ENCODE data around the gene TNFRSF6B. TPM values are rescaled to one million over a fixed set of nuclear protein-coding genes. Genes with fewer than 3 reads are reported as not detected.

TNFRSF6B gene
- total RNA-seq, 1 donor from 2014 or later = 2.8 TPM

DNA sequence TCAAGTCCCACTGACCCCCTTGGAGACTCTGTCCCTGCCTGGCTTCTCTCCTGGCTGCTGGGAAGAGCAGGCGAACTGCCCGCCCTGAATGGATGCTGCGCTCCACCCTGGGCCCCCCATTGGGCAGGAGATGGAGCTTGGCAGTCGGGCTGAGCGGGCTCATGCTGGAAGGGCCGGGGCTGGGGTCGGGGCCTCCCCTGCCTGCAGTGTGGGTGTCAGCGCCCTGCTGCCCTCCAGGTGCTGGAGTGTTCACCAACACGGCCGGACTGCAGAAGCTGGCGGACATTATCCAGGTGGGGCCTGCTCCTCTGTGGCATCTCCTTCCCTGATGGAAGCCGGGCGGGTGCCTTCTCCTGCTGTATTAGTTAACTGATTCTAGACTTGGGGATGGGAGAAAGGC, 16.0 kb upstream of the TNFRSF6B start:
- Mint-ChIP-seq H3K4me3 (ENCODE audit: unreplicated experiment) (no peak overlapping the region), H3K4me1 (ENCODE audit: low read depth, unreplicated experiment) (peaks cover 5% of the 10 kb centered on the region), H3K27ac (ENCODE audit: unreplicated experiment) (no peak overlapping the region), H3K36me3 (ENCODE audit: low read depth, unreplicated experiment) (peaks cover 11% of the 10 kb centered on the region), H3K27me3 (ENCODE audit: low read depth, unreplicated experiment) (no peaks in the 10 kb centered on the region), H3K9me3 (ENCODE audit: unreplicated experiment) (peaks cover 2% of the 10 kb centered on the region)
- no peak overlapping the region for H3K4me2 ChIP-seq (ENCODE audit: low read length)
- no peaks in the 10 kb centered on the region for H4K20me1 ChIP-seq (ENCODE audit: insufficient read depth, low read length)
- H3K27ac ChIP-seq (ENCODE audit: low read depth, low read length) = no peak overlapping the region
- H3K36me3 ChIP-seq (ENCODE audit: insufficient read depth, low read length) = peaks cover 3% of the 10 kb centered on the region
- H3K9me3 ChIP-seq (ENCODE audit: insufficient read depth, low read depth, low read length) = no peaks in the 10 kb centered on the region
- no peak overlapping the region for H3K4me3 ChIP-seq (ENCODE audit: insufficient read depth, low read depth, low read length)
- no peaks in the 10 kb centered on the region for H3K27me3 ChIP-seq (ENCODE audit: insufficient read depth, low read length)
- no peak overlapping the region for H2AFZ ChIP-seq (ENCODE audit: low read depth, low read length)
- peaks cover 21% of the 10 kb centered on the region for H3K4me1 ChIP-seq (ENCODE audit: insufficient read depth, low read length)
- TF ChIP-seq, protein P1, sequence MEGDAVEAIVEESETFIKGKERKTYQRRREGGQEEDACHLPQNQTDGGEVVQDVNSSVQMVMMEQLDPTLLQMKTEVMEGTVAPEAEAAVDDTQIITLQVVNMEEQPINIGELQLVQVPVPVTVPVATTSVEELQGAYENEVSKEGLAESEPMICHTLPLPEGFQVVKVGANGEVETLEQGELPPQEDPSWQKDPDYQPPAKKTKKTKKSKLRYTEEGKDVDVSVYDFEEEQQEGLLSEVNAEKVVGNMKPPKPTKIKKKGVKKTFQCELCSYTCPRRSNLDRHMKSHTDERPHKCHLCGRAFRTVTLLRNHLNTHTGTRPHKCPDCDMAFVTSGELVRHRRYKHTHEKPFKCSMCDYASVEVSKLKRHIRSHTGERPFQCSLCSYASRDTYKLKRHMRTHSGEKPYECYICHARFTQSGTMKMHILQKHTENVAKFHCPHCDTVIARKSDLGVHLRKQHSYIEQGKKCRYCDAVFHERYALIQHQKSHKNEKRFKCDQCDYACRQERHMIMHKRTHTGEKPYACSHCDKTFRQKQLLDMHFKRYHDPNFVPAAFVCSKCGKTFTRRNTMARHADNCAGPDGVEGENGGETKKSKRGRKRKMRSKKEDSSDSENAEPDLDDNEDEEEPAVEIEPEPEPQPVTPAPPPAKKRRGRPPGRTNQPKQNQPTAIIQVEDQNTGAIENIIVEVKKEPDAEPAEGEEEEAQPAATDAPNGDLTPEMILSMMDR (IDR thresholded peaks at IDR 0.05; ENCODE audit: insufficient read depth, low read depth, low read length) = no peak
- no peak for TF ChIP-seq EZH2 (IDR thresholded peaks at IDR 0.05; ENCODE audit: insufficient read depth, low read length)
- H3K9ac ChIP-seq (ENCODE audit: low read length) = no peak overlapping the region
- no peaks in the 10 kb centered on the region for H3K79me2 ChIP-seq (ENCODE audit: insufficient read depth, low read length)
- DNase-seq (ENCODE audit: low read depth) (no peak), FAIRE-seq (no peak)

DNA sequence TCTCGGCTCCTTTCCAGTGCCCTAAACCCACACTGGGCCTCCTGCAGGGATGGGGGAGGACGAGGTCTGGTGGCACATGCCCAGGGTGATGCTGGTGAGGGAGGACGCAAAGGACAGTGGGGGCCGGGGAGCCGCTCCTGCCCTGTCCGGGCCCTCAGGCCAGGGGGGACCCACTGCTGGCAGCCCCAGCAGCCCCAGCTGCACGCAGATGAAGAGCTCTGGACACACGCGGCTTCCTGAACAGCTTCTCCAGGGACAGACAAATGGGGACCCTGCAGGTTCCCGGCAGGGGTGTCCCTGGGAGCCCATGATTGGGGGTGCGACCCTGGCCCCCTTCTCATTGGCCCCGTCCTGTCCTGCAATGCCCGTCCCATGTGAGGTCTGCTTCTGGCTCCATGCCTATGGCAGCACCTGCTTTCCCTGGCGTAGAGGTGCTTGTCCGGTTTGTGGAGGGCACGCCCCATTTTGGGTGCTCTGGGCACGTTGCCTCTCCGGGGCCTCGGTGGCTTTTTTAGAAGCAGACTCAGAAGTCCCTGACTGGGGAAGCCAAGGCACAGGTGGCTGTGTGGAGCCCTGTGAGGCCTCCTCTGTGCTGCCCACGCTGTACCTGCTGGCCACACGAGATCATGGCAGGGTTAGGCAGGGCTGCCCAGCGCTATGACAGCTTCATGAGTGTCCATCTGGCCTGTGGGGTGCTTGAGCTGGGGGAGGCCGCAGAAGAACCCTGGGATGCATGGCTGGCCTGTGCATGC, 15.4 kb upstream of the TNFRSF6B start:
- Mint-ChIP-seq H3K4me3 (ENCODE audit: unreplicated experiment) (no peak overlapping the region), H3K27ac (ENCODE audit: unreplicated experiment) (no peak overlapping the region), H3K27me3 (ENCODE audit: low read depth, unreplicated experiment) (no peaks in the 10 kb centered on the region), H3K36me3 (ENCODE audit: low read depth, unreplicated experiment) (peaks cover 8% of the 10 kb centered on the region), H3K4me1 (ENCODE audit: low read depth, unreplicated experiment) (peaks cover 5% of the 10 kb centered on the region), H3K9me3 (ENCODE audit: unreplicated experiment) (peaks cover 2% of the 10 kb centered on the region)
- FAIRE-seq (no peak), DNase-seq (ENCODE audit: low read depth) (no peak)
- Histone ChIP-seq H4K20me1 (ENCODE audit: insufficient read depth, low read length) (no peaks in the 10 kb centered on the region), H3K9me3 (ENCODE audit: insufficient read depth, low read depth, low read length) (no peaks in the 10 kb centered on the region), H3K27me3 (ENCODE audit: insufficient read depth, low read length) (no peaks in the 10 kb centered on the region), H3K4me2 (ENCODE audit: low read length) (no peak overlapping the region), H3K36me3 (ENCODE audit: insufficient read depth, low read length) (peaks cover 3% of the 10 kb centered on the region), H3K27ac (ENCODE audit: low read depth, low read length) (peak overlapping the region; percentile 64), H3K79me2 (ENCODE audit: insufficient read depth, low read length) (no peaks in the 10 kb centered on the region), H3K4me1 (ENCODE audit: insufficient read depth, low read length) (peaks cover 25% of the 10 kb centered on the region), H3K9ac (ENCODE audit: low read length) (no peak overlapping the region), H3K4me3 (ENCODE audit: insufficient read depth, low read depth, low read length) (no peak overlapping the region), H2AFZ (ENCODE audit: low read depth, low read length) (no peak overlapping the region)
- no peak for TF ChIP-seq EZH2 (IDR thresholded peaks at IDR 0.05; ENCODE audit: insufficient read depth, low read length)
- TF ChIP-seq, protein P1 (IDR thresholded peaks at IDR 0.05; ENCODE audit: insufficient read depth, low read depth, low read length) = no peak

DNA sequence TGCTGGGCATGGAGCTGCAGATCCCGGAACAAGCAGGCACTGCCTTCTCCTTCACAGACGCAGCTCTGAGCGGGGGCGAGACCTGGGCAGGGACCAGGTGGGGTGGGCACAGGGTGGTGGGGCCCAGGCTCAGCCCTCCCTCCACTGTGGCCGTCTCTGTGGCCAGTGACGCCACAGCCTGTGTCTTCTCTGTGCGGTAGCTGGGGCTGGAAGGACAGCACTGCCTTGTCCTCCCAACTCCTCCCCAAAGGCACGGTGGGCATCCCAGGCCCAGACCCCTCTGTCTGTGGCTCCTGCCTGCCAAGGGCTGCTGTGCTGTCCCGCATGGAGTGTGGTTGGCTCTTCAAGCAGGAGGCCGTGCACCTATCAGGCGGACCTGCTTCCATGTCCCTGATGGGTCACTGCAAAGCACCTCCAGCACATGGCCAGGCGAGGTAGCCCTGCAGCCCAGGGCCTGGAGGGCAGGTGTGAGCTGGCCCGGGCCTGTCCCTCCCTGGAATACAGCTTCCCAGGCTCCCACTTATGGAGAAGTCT, 14.8 kb upstream of the TNFRSF6B start:
- Mint-ChIP-seq H3K4me1 (ENCODE audit: low read depth, unreplicated experiment) (peaks cover 5% of the 10 kb centered on the region), H3K9me3 (ENCODE audit: unreplicated experiment) (peaks cover 2% of the 10 kb centered on the region), H3K4me3 (ENCODE audit: unreplicated experiment) (no peak overlapping the region), H3K36me3 (ENCODE audit: low read depth, unreplicated experiment) (peaks cover 8% of the 10 kb centered on the region), H3K27me3 (ENCODE audit: low read depth, unreplicated experiment) (no peaks in the 10 kb centered on the region), H3K27ac (ENCODE audit: unreplicated experiment) (no peak overlapping the region)
- no peak overlapping the region for H3K4me3 ChIP-seq (ENCODE audit: insufficient read depth, low read depth, low read length)
- FAIRE-seq (no peak), DNase-seq (ENCODE audit: low read depth) (no peak)
- H3K4me2 ChIP-seq (ENCODE audit: low read length) = peak overlapping the region; percentile 58
- no peak overlapping the region for H2AFZ ChIP-seq (ENCODE audit: low read depth, low read length)
- TF ChIP-seq EZH2 (IDR thresholded peaks at IDR 0.05; ENCODE audit: insufficient read depth, low read length) = no peak
- TF ChIP-seq, protein P1 (IDR thresholded peaks at IDR 0.05; ENCODE audit: insufficient read depth, low read depth, low read length) = no peak
- no peaks in the 10 kb centered on the region for H3K27me3 ChIP-seq (ENCODE audit: insufficient read depth, low read length)
- H4K20me1 ChIP-seq (ENCODE audit: insufficient read depth, low read length) = no peaks in the 10 kb centered on the region
- H3K79me2 ChIP-seq (ENCODE audit: insufficient read depth, low read length) = no peaks in the 10 kb centered on the region
- peaks cover 3% of the 10 kb centered on the region for H3K36me3 ChIP-seq (ENCODE audit: insufficient read depth, low read length)
- no peak overlapping the region for H3K9ac ChIP-seq (ENCODE audit: low read length)
- H3K4me1 ChIP-seq (ENCODE audit: insufficient read depth, low read length) = peaks cover 31% of the 10 kb centered on the region
- H3K27ac ChIP-seq (ENCODE audit: low read depth, low read length) = peak overlapping the region; percentile 64
- no peaks in the 10 kb centered on the region for H3K9me3 ChIP-seq (ENCODE audit: insufficient read depth, low read depth, low read length)

Measured in astrocyte (in vitro differentiated cells and primary cell).